Hematopoietic multipotent progenitor cell treated with erythropoietin and hydrocortisone succinate and interleukin-3 and kit ligand, for 17 days (in vitro differentiated cells): ENCODE measurements around the gene FYN.

Experiments used
- DNase-seq: peaks from one replicate; pipeline ENCODE4 v3.0.0-alpha.2; 2015; ENCODE audit warnings: low spot score

FYN gene

GRCh38 chr6:111625461-111626391 is 247.5 kb downstream of the FYN start:
- no peak for DNase-seq

DNA sequence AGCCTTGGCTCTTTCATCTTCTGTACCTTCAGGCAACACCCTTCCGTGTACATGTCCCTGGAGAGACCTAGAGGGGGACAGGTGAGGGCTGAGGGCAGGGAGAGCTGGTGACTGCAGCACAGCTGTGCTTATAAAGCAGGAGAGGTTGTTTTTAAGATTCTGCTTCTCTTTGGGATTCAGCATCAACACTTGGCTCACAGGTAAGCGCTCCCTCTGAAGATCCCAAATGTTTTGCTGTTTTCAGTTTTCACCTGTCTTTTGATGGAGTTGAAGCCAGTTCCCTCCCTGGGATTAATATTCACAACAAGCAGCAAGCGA is 248.2 kb downstream of the FYN start:
- no peak for DNase-seq

DNA sequence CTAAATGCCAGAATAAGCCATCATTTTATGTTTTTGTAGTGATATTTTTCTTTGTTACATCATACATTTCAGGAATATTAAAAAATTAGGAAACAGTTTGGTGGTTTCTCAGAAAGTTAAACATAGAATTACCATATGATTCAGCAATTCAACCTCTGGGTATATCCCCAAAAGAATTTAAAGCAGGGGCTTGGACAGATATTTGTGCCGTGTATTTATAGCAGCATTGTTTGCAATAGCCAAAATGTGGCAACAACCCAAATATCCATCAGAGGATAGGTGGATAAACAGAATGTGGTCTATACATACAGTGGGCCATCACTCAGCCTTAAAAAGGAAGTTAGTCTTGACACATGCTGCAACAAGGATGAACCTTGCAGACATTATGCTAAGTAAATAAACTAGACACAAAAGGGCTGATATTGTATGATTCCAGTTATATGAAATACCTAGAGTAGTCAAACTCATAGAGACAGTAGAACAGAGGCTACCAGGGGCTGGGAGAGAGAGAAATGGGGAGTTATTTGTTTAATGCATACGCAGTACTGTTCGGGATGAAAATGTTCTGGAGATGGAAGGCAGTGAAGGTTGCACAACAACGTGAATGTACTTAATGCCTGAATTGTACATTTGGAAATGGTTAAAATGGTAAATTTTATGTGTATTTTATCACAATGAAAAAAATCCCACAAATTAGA is 248.7 kb downstream of the FYN start:
- DNase-seq: no peak

DNA sequence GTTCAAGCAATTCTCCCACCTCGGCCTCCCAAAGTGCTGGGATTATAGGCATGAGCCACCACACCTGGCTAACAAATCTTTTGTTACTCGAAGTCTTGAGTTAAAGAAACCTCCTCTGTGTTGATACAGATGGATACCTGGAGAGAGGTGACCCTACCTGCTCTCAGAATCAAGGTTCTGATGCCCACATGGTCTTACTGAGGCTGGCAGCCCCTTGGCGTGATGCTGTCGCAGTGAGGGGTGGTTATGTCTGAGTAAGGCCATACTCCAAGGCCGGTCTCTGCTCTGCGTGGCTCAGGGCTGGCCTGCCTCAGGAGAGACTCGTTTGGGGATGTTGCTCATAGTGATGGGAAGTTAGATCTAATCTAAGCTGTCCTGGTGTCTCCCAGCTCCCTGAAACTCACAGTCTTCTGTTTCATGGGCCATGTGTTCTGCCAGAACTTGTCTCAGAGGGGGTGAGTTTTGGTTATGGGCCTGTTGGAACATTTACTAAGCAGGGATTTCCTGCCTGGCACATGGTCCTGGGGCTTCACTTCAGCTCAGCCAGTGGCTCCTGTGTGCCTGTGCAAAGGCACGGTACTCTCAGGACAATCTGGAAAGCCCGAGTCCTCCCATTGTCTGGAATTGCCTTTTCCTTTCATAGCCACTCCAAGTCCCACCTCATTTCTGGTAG is 250.1 kb downstream of the FYN start:
- no peak for DNase-seq

GRCh38 chr6:111620169-111620568 is 253.1 kb downstream of the FYN start:
- DNase-seq: no peak

DNA sequence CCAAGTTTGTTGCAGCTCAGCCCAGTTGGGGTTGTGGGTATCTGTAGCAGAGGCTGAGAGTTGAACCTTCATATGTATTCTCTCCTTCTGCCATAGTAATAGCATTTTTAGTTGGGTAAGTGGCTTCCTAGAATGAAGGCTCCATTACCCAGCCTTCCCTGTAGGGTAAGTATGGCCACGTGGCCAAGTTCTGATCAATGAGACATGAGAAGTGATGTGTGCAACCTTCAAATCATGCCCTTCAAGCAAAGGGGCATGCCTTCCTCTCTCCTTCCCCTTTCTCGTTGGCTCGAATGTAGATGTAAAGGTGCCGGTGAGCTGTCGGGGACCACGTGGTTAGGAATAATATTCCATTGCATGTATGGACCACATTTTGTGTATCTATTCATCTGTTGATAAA is 254.8 kb downstream of the FYN start:
- DNase-seq: no peak

- DNase-seq: no peak
These were observed 256.1 kb downstream of the FYN start for GRCh38 chr6:111617149-111617548.

- no peak for DNase-seq
These were observed 257.2 kb downstream of the FYN start for GRCh38 chr6:111615916-111616612.

GRCh38 chr6:111614833-111615582 is 258.2 kb downstream of the FYN start:
- DNase-seq: no peak

DNA sequence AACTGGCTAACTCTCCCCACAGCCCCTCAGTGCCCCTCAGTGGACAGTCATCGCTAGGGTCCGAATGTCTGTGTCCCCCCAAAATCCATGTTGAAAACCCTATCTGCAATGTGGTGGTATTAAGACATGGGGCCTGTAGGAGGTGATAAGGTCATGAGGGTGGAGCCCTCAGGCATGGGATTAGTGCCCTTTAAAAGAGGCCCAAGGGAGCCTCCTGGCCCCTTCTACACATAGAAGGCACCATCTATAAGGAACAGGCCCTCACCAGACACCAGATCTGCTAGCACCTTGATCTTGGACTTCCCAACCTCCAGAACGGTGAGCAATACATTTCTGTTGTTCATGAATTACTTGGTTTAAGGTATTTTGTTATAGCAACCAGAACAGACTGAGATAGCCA is 260.9 kb downstream of the FYN start:
- no peak for DNase-seq

- DNase-seq: no peak
These were observed 262.6 kb downstream of the FYN start for GRCh38 chr6:111610548-111611172.
